SKM-1 (cell line): ENCODE measurements around the gene CFAP298.

Source experiments
- DNase-seq: peaks from one replicate; lab custom pipeline; 2025; ENCODE audit not compliant: unreplicated experiment; lab: John Stamatoyannopoulos, UW

Gene CFAP298

GRCh38 chr21:32599526-32599925 is 12.7 kb downstream of the CFAP298 start:
- no peak for DNase-seq

DNA sequence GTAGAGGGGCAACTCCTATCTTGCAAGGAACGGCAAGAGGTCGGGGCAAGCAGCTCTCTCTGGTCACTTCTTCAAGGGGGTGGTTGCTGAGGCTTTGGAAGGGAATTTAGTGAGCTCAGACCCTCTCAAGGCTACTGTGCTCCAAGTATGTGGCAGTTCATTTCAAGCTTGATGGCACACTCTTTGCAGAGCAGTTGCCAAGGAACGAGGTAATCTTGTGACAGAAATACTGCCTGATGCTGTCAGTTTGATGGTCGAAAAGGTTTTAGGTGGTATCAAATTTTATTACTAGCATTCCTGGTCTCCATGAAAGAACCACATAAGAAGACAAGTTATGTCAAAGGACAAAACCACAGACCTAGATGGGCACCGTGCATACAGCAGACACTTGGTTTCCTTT is 13.1 kb downstream of the CFAP298 start:
- no peak for DNase-seq

DNA sequence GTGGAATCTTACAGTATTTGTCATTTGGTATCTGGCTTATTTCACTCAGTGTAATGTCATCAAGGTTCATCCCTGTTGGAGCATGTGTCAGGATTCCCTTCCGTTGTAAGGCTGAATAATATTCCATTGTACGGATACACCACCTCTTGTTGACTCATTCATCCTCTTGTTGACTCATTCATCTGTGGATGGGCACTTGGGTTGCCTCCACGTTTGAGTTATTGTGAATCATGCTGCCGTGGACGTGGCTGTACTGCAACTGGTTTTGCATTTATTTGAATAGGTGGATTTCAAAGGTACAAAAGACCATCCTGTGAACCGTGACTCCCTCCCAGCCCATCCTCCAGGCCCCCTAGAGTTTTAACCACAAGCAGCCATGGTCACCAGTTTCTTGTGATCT is 15.0 kb downstream of the CFAP298 start:
- DNase-seq, result no peak

- DNase-seq, result no peak
Observed at GRCh38 chr21:32595431-32595830, 16.7 kb downstream of the CFAP298 start.

DNA sequence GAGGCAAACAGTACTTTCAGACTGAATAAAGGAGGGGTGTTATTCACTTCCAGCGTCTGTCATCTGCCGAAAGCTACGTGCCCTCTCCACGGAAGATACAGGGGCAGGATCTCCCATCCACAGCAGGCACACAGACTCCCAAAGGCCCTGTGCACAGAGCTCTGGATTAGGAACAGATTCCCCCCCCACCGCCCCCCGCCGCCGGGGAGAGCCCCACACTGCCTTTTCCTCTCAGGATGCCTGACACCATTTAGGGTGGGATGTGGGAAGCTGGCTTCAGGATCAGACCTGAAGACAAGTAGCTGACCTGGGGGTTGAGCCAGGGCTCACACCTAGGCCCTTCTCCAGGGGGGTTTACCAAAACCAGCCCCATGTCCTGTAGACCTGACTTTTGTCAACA is 18.5 kb downstream of the CFAP298 start:
- no peak for DNase-seq

DNA sequence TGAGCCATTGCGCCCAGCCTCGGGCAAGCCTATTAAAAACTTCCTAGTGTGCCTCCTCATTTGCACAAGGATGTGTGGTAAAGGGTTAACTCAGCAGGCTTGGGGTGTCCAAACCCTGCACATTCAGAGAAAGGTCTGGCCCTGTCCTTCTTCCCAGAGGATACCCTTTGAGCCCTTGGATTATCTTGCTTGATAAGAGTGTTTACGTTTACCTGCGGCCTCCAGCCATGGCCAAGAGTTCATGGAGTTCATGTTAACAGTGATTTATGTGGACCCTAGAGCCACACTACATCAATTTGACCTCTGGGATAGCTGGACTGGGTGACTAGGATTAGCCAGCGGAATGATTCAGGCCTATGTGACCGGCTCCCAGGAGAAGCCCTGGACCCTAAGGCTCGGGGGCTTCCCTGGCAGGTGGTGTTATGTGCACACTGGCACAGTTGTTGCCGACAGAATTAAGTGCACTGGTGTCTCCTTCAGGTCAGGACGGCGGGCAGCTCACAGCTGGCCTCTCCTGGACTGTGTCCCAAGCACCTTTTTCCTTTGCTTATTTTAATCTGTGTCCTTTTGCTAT is 19.2 kb downstream of the CFAP298 start:
- DNase-seq, result no peak

DNA sequence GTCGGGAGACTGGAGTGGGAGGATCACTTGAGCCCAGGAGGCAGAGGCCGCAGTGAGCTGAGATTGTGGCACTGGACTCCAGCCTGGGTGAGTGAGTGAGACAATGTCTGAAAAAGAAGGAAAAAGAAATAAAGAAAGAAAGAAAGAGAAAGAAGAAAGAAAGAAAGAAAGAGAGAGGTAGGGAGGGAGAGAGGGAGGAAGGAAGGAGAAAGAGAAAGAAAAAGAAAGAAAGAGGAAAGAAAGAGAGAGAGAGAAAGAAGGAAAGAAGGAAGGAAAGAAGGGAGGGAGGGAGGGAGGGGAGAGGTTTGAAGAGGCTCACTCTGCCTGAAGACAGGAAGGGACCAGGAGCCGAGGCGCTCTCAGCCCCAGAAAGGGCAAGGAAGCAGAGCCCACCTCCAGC is 22.0 kb downstream of the CFAP298 start:
- no peak for DNase-seq

GRCh38 chr21:32587651-32588050 is 24.5 kb downstream of the CFAP298 start:
- no peak for DNase-seq

GRCh38 chr21:32587120-32587519 is 25.1 kb downstream of the CFAP298 start:
- no peak for DNase-seq

DNA sequence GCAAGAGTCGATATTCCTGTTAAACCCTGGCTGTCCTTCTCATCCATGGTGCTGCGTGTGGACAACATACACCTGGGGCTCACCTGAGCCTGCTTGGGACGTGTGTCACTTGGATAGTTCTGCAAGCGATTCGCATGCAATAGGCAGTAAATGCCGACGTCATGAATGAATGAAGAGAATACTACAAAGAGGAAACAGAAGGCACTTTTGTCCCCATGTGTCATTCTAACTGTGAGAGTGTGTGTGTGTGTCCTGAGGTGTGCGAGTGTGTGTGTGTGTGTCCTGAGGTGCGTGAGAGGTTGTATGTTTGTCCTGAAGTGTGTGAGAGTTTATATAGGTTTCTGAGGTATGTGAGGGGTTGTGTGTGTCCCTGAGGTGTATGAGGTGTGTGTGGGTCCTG is 26.2 kb downstream of the CFAP298 start:
- DNase-seq, result no peak

DNA sequence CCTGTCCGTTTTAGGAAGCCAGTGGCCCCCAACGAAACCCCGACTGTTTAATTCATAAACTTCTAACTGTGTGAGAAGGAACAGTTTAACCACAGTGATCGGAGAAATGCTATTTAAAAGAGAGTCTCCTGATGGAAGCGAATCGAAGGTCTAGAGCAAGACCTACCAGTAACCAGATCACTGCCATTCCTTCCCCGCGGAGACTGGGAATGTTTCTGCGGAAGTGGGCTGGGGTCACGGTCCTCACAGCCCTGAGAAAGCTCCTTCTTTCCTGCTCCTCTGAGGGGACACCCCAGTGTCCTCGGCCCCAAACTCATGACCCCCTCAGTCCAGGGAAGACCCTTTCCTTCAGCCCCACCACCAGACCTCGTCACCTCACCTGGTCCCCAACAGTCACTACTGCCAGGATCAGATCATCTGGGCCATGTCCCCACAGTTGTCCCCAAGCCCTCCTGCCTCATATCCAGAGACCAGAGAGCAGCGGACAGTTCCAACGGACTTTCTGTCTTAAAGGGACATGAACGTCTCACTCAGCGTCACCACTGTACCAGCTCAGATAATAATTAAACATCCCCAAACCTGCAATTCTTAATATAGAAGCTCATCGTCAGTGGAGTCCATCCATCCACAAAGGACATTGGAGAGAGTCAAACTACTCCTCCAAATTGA is 27.0 kb downstream of the CFAP298 start, which contains the start of gene TCP10L:
Gene TCP10L, minus strand, starts transcription at position 482 of the 669 bp plus-strand sequence. CDS start 1,219 bp downstream, outside the sequence.
- DNase-seq, result no peak

DNA sequence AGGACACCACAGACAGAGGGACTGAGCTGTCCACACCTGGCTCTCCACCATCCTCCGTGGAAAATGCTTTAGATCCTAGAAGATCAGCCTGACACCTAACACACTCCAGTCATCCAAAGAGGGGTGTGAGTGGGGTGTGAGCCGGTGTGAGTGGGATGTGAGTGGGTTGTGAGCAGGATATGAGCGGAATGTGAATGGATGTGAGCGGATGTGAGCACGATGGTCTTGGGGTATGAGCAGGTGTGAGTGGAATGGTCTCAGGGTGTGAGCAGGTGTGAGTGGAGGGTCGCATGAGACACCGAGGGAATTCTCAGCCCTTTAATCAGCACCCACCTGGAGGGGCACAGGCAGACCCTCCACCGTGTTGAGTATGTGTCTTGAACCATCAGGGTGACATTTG is 27.7 kb downstream of the CFAP298 start:
- DNase-seq, result no peak

- no peak for DNase-seq
Observed at GRCh38 chr21:32581732-32582131, 30.4 kb downstream of the CFAP298 start.

DNA sequence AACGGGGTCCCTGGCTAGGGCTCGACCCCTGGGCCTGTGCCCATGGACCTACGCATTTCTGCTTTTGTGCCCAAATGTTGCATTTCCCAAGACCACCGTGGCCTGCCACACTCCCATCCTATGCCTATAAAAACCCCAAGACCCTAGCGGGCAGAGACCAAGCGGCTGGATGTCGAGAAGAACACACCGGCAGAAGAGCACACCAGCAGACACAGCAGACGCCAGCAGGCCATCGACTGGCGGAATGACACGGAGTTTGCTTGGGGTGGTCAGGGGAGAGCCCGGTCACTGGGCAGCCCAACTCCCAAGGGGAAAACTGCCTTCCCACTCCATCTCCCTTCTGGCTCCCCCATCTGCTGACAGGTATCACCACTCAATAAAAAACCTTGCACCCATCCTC is 31.2 kb downstream of the CFAP298 start:
- DNase-seq, result no peak

GRCh38 chr21:32578107-32578691 is 34.0 kb downstream of the CFAP298 start:
- peak; percentile 4 for DNase-seq

DNA sequence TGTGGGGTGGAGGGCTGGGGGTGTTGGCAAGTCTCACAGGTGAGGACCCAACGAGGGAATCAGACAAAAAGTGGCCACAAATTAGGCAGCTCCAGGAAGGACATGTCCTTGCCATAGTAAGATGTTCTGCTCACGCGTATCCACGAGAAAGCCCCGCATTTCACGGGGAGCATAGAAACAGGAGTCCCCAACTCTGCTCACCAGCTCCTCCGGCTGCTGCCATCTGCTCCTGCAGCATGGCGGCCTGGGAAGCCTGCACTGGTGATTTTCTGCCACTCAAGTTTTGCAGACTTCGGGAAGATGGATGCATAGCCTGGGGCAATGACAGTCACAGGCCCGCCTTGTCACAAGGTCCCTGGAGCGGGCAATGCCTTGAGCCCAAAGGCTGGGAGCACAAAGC is 36.2 kb downstream of the CFAP298 start:
- no peak for DNase-seq

- no peak for DNase-seq
Observed at GRCh38 chr21:32574946-32575925, 36.9 kb downstream of the CFAP298 start.

DNA sequence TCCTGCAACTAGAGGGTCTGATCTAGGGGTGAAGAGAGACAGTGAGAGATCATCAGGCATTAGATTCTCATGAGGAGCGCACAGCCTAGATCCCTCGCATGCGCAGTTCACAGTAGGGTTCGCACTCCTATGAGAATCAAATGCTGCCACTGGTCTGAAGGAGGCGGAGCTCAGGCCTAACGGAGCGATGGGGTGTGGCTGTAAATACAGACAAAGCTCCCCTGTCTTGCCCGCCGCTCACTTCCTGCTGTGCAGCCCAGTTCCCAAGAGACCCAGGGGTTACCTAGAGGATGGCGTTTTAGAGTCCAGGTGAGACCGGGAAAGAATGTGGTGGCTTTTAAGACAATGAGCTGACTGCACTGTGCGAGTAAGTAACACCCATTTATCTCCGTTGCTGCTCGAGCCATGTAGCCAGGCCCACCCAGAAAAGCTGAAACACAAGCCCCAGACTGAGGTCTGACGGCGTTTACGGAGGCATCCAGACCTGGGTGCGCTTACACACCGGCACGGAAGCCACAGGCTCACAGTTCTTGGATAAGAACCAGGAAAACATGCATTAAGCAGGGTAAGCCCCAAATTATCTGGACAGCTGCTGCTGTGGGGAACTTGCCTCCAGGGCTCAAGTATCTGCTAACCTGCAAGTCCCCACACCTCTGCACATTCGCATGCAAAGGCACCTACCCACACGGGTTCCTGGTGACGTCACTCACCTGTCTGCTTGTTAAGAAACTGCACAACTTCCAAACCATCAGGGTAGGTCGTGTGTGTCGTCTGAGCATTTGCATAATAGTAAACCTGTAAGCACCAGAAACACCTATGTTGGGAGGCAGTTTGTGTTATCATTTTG is 39.4 kb downstream of the CFAP298 start:
- DNase-seq, result no peak

DNA sequence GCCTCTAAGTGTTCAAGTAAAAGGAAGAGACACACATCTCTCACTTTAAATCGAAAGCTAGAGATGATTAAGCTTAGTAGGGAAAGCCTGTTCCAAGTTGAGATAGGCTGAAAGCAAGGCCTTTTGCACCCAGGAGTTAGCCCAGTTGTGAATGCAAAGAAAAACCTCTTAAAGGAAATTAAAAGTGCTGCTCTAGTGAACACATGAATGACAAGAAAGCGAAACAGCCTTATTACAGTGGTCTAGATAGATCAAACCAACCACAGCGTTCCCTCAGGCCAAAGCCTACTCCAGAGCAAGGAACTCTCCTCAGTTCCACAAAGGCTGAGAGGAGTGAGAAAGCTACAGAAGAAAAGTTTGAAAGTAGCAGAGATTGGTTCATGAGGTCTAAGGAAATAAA is 41.7 kb downstream of the CFAP298 start:
- DNase-seq, result no peak
